T-helper 2 cell treated with Interferon-gamma antibody and Interleukin-4, amounts not matched to agents 5 μg/mL and 100 μg/mL, for 36 hours (primary cell): Measurements from ENCODE around the gene HACE1.

ENCODE experiments used
- DNase-seq: peaks from one replicate; pipeline ENCODE4 v3.0.0; 2021; ENCODE audit warnings: low spot score
- H3K27ac Mint-ChIP-seq: one replicate; pipeline ENCODE4 v1.8.0; 2021; ENCODE audit warnings: mild to moderate bottlenecking, mixed read lengths
- H3K27me3 Mint-ChIP-seq: one replicate; pipeline ENCODE4 v1.8.0; 2021; ENCODE audit warnings: low read depth, mixed read lengths
- H3K36me3 Mint-ChIP-seq: one replicate; pipeline ENCODE4 v1.8.0; 2021; ENCODE audit warnings: low read depth, mixed read lengths
- H3K4me1 Mint-ChIP-seq: one replicate; pipeline ENCODE4 v1.8.0; 2021; ENCODE audit warnings: low read depth, mixed read lengths
- H3K4me3 Mint-ChIP-seq: one replicate; pipeline ENCODE4 v1.8.0; 2022; ENCODE audit warnings: mild to moderate bottlenecking, moderate library complexity, mixed read lengths
- H3K9me3 Mint-ChIP-seq: one replicate; pipeline ENCODE4 v1.8.0; 2021; ENCODE audit warnings: mixed read lengths

Gene HACE1

GRCh38 chr6:104702126-104702841 lies 157.4 kb downstream of the HACE1 start:
- Mint-ChIP-seq H3K36me3 (peaks cover 11% of the 10 kb centered on the region), H3K27ac (no peak overlapping the region), H3K9me3 (peaks cover 7% of the 10 kb centered on the region), H3K27me3 (no peaks in the 10 kb centered on the region), H3K4me1 (peaks cover 41% of the 10 kb centered on the region), H3K4me3 (no peak overlapping the region)
- DNase-seq = no peak

GRCh38 chr6:104700371-104701185 lies 159.1 kb downstream of the HACE1 start:
- DNase-seq = no peak
- H3K27ac Mint-ChIP-seq = no peak overlapping the region
- H3K9me3 Mint-ChIP-seq = no peaks in the 10 kb centered on the region
- no peak overlapping the region for H3K4me3 Mint-ChIP-seq
- H3K4me1 Mint-ChIP-seq = peaks cover 35% of the 10 kb centered on the region
- H3K36me3 Mint-ChIP-seq = peaks cover 3% of the 10 kb centered on the region
- H3K27me3 Mint-ChIP-seq = no peaks in the 10 kb centered on the region

- Mint-ChIP-seq H3K27me3 (no peaks in the 10 kb centered on the region), H3K4me1 (peaks cover 31% of the 10 kb centered on the region)
Measured at GRCh38 chr6:104699593-104700329, 160.0 kb downstream of the HACE1 start.

GRCh38 chr6:104698979-104699378 lies 160.7 kb downstream of the HACE1 start:
- H3K4me3 Mint-ChIP-seq = no peak overlapping the region
- H3K4me1 Mint-ChIP-seq = peaks cover 25% of the 10 kb centered on the region
- H3K36me3 Mint-ChIP-seq = peaks cover 3% of the 10 kb centered on the region
- H3K27ac Mint-ChIP-seq = no peak overlapping the region
- no peaks in the 10 kb centered on the region for H3K9me3 Mint-ChIP-seq
- DNase-seq = no peak
- H3K27me3 Mint-ChIP-seq = no peaks in the 10 kb centered on the region

More at GRCh38 chr6:104699593-104700329, 160.0 kb downstream of the HACE1 start:
- no peaks in the 10 kb centered on the region for H3K9me3 Mint-ChIP-seq
- no peak overlapping the region for H3K27ac Mint-ChIP-seq
- peaks cover 3% of the 10 kb centered on the region for H3K36me3 Mint-ChIP-seq
- no peak for DNase-seq
- H3K4me3 Mint-ChIP-seq = no peak overlapping the region

- Mint-ChIP-seq H3K36me3 (no peaks in the 10 kb centered on the region), H3K4me1 (peaks cover 24% of the 10 kb centered on the region), H3K9me3 (no peaks in the 10 kb centered on the region), H3K4me3 (no peak overlapping the region), H3K27ac (no peak overlapping the region), H3K27me3 (no peaks in the 10 kb centered on the region)
- no peak for DNase-seq
Measured at GRCh38 chr6:104692008-104692407, 167.7 kb downstream of the HACE1 start.

- Mint-ChIP-seq H3K9me3 (no peaks in the 10 kb centered on the region), H3K27me3 (no peaks in the 10 kb centered on the region), H3K4me1 (peaks cover 18% of the 10 kb centered on the region), H3K36me3 (no peaks in the 10 kb centered on the region), H3K4me3 (no peak overlapping the region), H3K27ac (no peak overlapping the region)
- DNase-seq = no peak
Measured at GRCh38 chr6:104689551-104690205, 170.0 kb downstream of the HACE1 start.

- Mint-ChIP-seq H3K27me3 (no peaks in the 10 kb centered on the region), H3K4me1 (peaks cover 20% of the 10 kb centered on the region), H3K9me3 (no peaks in the 10 kb centered on the region), H3K27ac (no peak overlapping the region), H3K36me3 (no peaks in the 10 kb centered on the region), H3K4me3 (no peak overlapping the region)
- no peak for DNase-seq
Measured at GRCh38 chr6:104688283-104688969, 171.3 kb downstream of the HACE1 start.

- peaks cover 23% of the 10 kb centered on the region for H3K4me1 Mint-ChIP-seq
- H3K36me3 Mint-ChIP-seq = no peaks in the 10 kb centered on the region
- no peaks in the 10 kb centered on the region for H3K9me3 Mint-ChIP-seq
- no peak overlapping the region for H3K27ac Mint-ChIP-seq
- H3K4me3 Mint-ChIP-seq = no peak overlapping the region
- DNase-seq = no peak
- H3K27me3 Mint-ChIP-seq = no peaks in the 10 kb centered on the region
Measured at GRCh38 chr6:104686550-104687175, 173.1 kb downstream of the HACE1 start.

GRCh38 chr6:104685871-104686549 lies 173.7 kb downstream of the HACE1 start:
- no peaks in the 10 kb centered on the region for H3K9me3 Mint-ChIP-seq

GRCh38 chr6:104684911-104685415 lies 174.8 kb downstream of the HACE1 start:
- Mint-ChIP-seq H3K36me3 (no peaks in the 10 kb centered on the region), H3K4me1 (peaks cover 23% of the 10 kb centered on the region)

More at GRCh38 chr6:104685871-104686549, 173.7 kb downstream of the HACE1 start:
- Mint-ChIP-seq H3K36me3 (no peaks in the 10 kb centered on the region), H3K4me3 (no peak overlapping the region), H3K27ac (no peak overlapping the region), H3K4me1 (peaks cover 23% of the 10 kb centered on the region), H3K27me3 (no peaks in the 10 kb centered on the region)
- no peak for DNase-seq

GRCh38 chr6:104683809-104684208 lies 175.9 kb downstream of the HACE1 start:
- peaks cover under 1% of the 10 kb centered on the region for H3K9me3 Mint-ChIP-seq

More at GRCh38 chr6:104684911-104685415, 174.8 kb downstream of the HACE1 start:
- no peak overlapping the region for H3K4me3 Mint-ChIP-seq
- no peak overlapping the region for H3K27ac Mint-ChIP-seq
- no peaks in the 10 kb centered on the region for H3K9me3 Mint-ChIP-seq
- peaks cover 3% of the 10 kb centered on the region for H3K27me3 Mint-ChIP-seq
- DNase-seq = no peak

More at GRCh38 chr6:104683809-104684208, 175.9 kb downstream of the HACE1 start:
- Mint-ChIP-seq H3K36me3 (no peaks in the 10 kb centered on the region), H3K4me3 (no peak overlapping the region), H3K27ac (no peak overlapping the region), H3K27me3 (peaks cover 3% of the 10 kb centered on the region), H3K4me1 (peaks cover 23% of the 10 kb centered on the region)
- DNase-seq = no peak
